HG02970 (cell line): ENCODE results near the gene OR10J1.

Source experiments
- ATAC-seq: cut with Tn5 transposase; IDR thresholded peaks from one replicate; pipeline ENCODE4 v1.9.1; 2021; ENCODE audit warnings: mild to moderate bottlenecking, moderate library complexity, moderate number of reproducible peaks; ENCODE audit not compliant: unreplicated experiment, low FRiP score

The OR10J1 gene

DNA sequence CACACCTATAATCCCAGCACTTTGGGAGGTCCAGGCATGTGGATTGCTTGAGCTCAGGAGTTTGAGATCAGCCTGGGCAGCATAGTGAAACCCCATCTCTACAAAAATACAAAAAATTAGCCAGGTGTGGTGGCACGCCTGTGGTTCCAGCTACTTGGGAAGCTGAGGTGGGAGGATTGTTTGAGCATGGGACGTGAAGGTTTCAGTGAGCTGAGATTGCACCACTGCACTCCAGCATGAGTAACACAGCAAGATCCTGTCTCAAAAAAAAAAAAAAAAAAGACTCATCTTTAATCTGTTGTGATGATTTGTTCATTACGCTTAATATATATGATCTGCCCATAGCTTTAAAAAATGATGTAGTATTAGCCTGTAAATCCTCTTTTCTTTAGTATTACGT, 44.0 kb downstream of the OR10J1 start:
- no peak for ATAC-seq
